GM12878 (cell line): Measurements from ENCODE around the gene YIF1A.
"Not testable (repeated sequence)": the region's sequence is repeated elsewhere in the genome, so short reads cannot be mapped to it uniquely, and the experiment has no call there.

ENCODE experiments used
- BHLHE40 ChIP-seq, 2 experiments: fragments of 450-650 bp in 1 of 2; IDR thresholded peaks; 2 replicates each; pipeline ENCODE4 v1.6.1; 2011 to 2017; ENCODE audit warnings: low read depth in 2 of 2, borderline replicate concordance in 1 of 2, improper control_type of control experiment in 1 of 2, low read length in 1 of 2, mild to moderate bottlenecking in 1 of 2
- CTCF ChIP-seq, 3 experiments: IDR thresholded peaks in 2 of 3; conservative IDR thresholded peaks in 1 of 3; 2 replicates each; pipeline ENCODE4 v1.5.1; 2011; ENCODE audit warnings: low read depth in 3 of 3, low read length in 3 of 3, mild to moderate bottlenecking in 3 of 3, control low read depth in 2 of 3, moderate library complexity in 2 of 3, inconsistent platforms in 1 of 3, mixed read lengths in 1 of 3; ENCODE audit not compliant: control insufficient read depth in 2 of 3, insufficient read depth in 1 of 3; ENCODE audit errors: extremely low read depth in 1 of 3
- EP300 ChIP-seq, 2 experiments: fragments of 150-350 bp in 1 of 2; IDR thresholded peaks; 2 replicates each; pipeline ENCODE4 v1.6.1; 2011 to 2012; ENCODE audit warnings: low read depth in 2 of 2, low read length in 2 of 2, borderline replicate concordance in 1 of 2, improper control_type of control experiment in 1 of 2, inconsistent platforms in 1 of 2; ENCODE audit not compliant: control insufficient read depth in 1 of 2
- NFYB ChIP-seq: IDR thresholded peaks from 2 replicates; pipeline ENCODE4 v1.6.1; 2011; ENCODE audit warnings: low read depth, mild to moderate bottlenecking, low read length, improper control_type of control experiment, moderate library complexity; ENCODE audit not compliant: insufficient read depth
- TF ChIP-seq, protein P1 (sequence below): IDR thresholded peaks from 2 replicates; pipeline ENCODE4 v1.6.1; 2012; ENCODE audit warnings: mild to moderate bottlenecking, low read depth, low read length
- TF ChIP-seq, protein P2 (sequence below): fragments of 450-650 bp; IDR thresholded peaks from 2 replicates; pipeline ENCODE4 v1.6.1; 2016; ENCODE audit warnings: mild to moderate bottlenecking

- not testable (repeated sequence) for TF ChIP-seq BHLHE40 (IDR thresholded peaks at IDR 0.05; ENCODE audit: borderline replicate concordance in 1 of 2, low read depth in 2 of 2, low read length in 1 of 2); CTCF (IDR thresholded peaks at IDR 0.05 in 2 of 3, conservative IDR thresholded peaks at IDR 0.05 in 1 of 3; ENCODE audit: control insufficient read depth in 2 of 3, extremely low read depth in 1 of 3, insufficient read depth in 1 of 3, low read depth in 3 of 3, low read length in 3 of 3); EP300 (IDR thresholded peaks at IDR 0.05; ENCODE audit: borderline replicate concordance in 1 of 2, control insufficient read depth in 1 of 2, low read depth in 2 of 2, low read length in 2 of 2); NFYB
- TF ChIP-seq, protein P1, sequence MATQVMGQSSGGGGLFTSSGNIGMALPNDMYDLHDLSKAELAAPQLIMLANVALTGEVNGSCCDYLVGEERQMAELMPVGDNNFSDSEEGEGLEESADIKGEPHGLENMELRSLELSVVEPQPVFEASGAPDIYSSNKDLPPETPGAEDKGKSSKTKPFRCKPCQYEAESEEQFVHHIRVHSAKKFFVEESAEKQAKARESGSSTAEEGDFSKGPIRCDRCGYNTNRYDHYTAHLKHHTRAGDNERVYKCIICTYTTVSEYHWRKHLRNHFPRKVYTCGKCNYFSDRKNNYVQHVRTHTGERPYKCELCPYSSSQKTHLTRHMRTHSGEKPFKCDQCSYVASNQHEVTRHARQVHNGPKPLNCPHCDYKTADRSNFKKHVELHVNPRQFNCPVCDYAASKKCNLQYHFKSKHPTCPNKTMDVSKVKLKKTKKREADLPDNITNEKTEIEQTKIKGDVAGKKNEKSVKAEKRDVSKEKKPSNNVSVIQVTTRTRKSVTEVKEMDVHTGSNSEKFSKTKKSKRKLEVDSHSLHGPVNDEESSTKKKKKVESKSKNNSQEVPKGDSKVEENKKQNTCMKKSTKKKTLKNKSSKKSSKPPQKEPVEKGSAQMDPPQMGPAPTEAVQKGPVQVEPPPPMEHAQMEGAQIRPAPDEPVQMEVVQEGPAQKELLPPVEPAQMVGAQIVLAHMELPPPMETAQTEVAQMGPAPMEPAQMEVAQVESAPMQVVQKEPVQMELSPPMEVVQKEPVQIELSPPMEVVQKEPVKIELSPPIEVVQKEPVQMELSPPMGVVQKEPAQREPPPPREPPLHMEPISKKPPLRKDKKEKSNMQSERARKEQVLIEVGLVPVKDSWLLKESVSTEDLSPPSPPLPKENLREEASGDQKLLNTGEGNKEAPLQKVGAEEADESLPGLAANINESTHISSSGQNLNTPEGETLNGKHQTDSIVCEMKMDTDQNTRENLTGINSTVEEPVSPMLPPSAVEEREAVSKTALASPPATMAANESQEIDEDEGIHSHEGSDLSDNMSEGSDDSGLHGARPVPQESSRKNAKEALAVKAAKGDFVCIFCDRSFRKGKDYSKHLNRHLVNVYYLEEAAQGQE = not testable (repeated sequence)
- TF ChIP-seq, protein P2, sequence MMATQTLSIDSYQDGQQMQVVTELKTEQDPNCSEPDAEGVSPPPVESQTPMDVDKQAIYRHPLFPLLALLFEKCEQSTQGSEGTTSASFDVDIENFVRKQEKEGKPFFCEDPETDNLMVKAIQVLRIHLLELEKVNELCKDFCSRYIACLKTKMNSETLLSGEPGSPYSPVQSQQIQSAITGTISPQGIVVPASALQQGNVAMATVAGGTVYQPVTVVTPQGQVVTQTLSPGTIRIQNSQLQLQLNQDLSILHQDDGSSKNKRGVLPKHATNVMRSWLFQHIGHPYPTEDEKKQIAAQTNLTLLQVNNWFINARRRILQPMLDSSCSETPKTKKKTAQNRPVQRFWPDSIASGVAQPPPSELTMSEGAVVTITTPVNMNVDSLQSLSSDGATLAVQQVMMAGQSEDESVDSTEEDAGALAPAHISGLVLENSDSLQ = not testable (repeated sequence)
These were observed 11.9 kb downstream of the YIF1A start for GRCh38 chr11:66277064-66277463.
